ENCODE data around the gene RAD51B.
A peak's percentile ranks its signal among the peaks of the same experiment; 100 is the strongest.

The RAD51B gene

DNA sequence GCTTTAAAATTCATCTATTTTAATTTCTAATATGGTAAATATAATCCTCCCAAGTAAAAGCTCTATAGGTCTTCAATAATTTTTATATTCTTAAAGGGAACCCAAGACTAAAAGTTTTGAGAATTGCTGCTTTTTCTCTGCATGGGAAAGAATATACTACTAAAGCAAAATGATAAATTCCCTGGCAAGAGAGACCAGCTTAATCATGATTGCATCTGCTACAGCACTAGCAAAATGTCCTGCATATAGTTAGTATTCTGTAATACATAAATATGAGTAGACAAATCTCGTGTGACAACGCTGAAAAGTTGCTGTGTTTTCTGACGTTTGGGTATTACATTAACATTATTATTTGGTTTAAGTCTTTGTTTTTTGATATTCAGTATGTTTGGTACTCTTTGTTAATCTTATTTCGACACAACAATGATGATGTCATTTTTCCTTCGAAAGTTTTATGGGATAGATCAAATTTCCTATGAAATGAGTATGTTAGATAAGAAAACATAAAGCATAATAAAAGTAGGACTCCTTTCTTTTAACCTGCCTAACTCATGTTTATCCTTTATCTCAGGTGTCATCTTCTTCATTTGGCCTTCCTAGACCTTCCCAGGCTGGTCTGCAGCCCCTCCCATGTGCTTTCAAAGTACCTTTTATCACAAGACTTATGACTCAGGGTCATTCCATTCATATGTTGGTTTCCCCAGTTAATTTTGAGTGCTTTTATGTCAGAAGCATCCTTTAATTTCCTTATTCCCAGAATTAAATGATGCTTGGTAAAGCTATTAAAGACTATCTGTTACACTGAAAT is 321.9 kb downstream of the RAD51B start:
- no peak for DNase-seq

GRCh38 chr14:68143341-68143841 is 323.8 kb downstream of the RAD51B start:
- DNase-seq: peak in 40 of 58 donors; percentile 3 to 66 (median 30)

GRCh38 chr14:68144051-68144681 is 324.6 kb downstream of the RAD51B start:
- DNase-seq: peak in 2 of 58 donors; percentile 0 to 26

DNA sequence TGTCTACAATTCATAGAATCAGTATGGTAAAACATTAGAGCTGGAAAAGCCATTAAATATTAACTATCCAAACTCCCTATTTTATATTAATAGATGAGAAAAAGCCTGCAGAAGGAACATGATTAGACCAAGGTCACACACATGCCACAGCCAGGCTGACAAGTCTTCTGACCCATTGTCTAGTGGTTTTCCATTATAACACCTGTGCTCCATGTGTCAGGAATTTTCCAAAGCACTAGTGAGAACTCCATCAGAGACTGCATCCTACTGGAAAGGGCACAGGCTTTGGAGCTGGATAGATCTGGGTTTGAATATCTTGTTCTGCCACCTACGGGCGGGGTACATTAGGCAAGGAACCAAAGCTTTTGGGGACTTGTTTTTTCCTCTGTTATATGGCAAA is 325.5 kb downstream of the RAD51B start:
- no peak for DNase-seq

DNA sequence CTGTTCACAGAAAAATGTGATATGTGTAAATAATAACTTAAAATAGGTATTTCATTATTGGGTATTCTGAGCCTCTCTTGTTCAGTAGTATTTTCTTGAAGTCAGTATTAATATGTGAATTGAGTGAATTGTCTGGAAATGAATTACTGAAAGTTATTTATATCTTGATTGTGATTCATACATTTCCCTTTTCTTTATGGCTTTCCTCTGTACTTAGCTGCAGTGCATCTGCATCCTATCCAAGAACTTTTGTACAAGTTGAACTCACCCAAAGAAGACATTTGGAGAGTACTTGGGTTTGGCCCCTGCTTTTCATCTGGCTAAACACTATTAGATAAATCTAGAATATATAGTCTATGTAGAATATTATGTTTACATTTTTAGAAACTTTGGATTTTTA is 326.0 kb downstream of the RAD51B start:
- no peak for DNase-seq

- no peak for DNase-seq
Measured at GRCh38 chr14:68146818-68147217, 327.2 kb downstream of the RAD51B start.

DNA sequence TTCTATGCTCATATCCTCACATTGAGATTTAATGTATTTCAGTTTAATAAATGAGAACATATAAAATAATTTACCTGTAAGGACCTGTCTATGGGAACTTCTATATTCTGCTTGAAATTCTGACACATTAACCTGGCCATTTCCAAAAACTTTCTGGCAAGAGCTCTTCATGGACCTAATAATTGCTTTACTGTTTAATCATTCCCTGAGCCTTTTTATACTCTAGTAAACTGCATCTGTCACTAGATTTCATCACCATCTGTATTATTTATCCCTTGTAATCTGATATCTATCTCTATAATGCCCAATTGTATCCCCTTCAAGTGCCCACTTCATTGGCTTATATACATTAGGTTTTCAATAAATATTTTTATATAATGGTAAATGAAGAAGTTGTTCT is 327.7 kb downstream of the RAD51B start:
- no peak for DNase-seq

DNA sequence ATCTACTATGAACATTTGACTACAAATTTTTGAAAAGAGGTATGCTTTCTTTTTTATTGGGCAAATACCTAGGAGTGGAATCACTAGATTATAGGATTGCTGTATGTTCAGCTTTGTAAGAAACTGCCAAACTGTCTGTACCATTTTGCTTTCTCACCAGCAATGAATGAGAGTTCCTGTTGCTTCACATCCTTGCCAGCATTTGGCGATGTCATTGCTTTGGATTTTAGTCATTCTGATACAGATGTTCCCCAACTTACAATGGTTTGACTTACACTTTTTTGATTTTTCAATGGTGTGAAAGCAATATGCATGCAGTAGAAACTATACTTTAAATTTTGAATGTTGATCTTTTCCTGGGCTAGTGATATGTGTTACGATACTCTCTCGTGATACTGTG is 328.7 kb downstream of the RAD51B start:
- no peak for DNase-seq

- DNase-seq: no peak
Measured at GRCh38 chr14:68148763-68149162, 329.2 kb downstream of the RAD51B start.

GRCh38 chr14:68153275-68153674 is 333.7 kb downstream of the RAD51B start:
- no peak for DNase-seq

DNA sequence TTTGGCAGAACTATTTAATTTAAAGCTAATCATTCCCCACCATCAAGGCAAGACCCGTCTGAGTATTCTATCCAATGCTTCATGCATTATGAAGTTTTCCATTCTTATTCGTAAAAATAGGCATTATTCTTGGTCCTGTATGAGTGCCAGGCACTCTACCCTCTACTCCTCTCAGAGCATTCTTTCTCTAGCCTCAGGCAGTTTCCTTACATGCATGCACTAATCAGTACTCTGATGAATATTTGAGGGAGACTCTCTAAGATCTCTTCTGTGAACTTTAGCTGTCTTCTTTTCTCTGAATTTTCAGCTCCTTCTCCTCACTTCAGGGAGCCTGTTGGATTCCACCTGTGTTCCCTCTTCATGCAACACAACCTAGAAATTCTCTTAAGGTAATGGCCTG is 334.7 kb downstream of the RAD51B start:
- no peak for DNase-seq

DNA sequence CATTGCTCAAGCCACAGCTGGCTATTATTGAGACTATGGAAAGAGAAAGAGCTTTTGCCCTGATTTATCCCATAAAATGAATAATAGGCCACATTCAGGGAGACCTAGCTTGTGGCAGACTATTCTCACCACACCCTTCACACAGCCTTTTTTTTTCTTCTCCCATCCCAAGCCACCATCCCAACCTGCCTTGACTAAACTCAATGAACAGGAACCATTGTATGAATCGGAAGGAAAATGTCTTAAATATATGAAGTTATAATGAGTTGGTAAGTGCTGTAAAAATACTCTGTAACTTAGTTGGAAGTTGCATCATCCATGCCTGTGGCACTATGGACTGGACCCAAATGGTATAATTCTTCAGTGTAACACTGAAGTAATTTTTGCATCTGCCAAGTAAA is 338.4 kb downstream of the RAD51B start:
- DNase-seq: no peak

GRCh38 chr14:68158640-68159039 is 339.1 kb downstream of the RAD51B start:
- DNase-seq: no peak

GRCh38 chr14:68159701-68160633 is 340.4 kb downstream of the RAD51B start:
- no peak for DNase-seq

GRCh38 chr14:68160779-68161546 is 341.4 kb downstream of the RAD51B start:
- no peak for DNase-seq

GRCh38 chr14:68162887-68163286 is 343.3 kb downstream of the RAD51B start:
- DNase-seq: no peak

- no peak for DNase-seq
Measured at GRCh38 chr14:68164711-68165113, 345.1 kb downstream of the RAD51B start.

DNA sequence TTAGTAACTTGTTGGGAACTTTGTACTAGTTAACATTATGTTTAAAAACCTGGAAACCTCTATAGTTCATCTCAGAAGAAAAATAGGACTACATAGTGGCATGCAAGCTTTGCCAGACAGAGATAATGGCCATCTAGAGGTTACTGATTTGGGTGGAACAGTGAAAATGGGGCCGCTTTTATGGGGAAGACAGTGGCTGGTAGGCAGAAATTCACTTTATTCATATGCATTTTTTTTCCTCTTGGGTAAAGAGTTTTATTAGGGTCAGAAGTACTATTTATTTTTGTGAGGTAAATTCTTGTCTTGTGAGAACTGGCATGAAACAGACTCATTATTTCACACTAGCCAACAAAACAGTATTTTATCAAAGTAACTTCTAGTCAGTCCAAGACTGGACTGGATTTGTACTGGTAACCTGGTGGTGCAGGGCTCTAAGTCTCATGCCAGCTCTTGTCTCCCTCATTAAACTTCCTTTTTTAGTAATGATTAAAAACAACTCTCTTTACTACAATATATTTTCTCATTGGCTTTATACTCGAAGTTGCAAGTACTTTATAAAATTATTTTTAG is 345.8 kb downstream of the RAD51B start:
- no peak for DNase-seq

DNA sequence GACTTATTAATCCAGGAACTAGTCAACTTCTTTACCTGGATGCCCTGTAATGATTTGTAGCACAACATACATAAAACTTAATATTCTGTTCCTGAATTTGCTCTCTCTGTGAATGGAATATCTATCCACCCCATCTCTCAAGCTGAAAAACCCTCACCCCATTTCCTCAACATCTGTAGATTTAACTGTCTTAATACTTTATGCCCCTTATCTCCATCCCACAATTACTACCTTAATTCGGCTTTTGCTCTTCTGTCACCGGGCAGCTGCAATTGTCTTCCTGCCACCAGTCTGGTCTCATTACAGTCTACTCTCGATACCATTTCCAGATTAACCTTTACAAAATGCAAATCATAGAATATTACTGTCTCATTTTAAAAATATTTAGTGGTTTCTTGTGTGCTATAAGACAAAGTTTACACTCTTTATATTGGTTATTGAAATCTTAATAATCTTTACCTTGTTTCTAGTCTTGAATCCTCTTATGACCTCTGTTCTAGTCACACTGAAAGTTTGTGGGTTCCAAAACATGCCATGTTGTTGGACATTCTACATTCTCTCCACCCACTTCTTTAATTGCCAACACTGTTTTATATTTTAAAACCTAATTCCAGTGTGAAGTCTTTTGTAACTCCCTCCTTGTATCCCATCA is 347.3 kb downstream of the RAD51B start:
- no peak for DNase-seq
